Transverse colon (tissue), 4 donors: ENCODE data around the gene CPHXL.

Experiments used
- POLR2A ChIP-seq: fragments of 450-650 bp; IDR thresholded peaks from one replicate; pipeline ENCODE4 v1.6.1; 2016; ENCODE audit warnings: antibody characterized with exemption, mild to moderate bottlenecking, moderate library complexity
- POLR2AphosphoS5 ChIP-seq, 3 donors: sonication (generic); formaldehyde crosslinking; IDR thresholded peaks; one replicate each; pipeline ENCODE4 v1.6.1; 2016; ENCODE audit warnings: antibody characterized with exemption in 3 of 3
- TF ChIP-seq, protein P1 (sequence below), 5 experiments: fragments of 200-600 bp in 3 of 5; fragments of 450-650 bp in 2 of 5; sonication (generic) in 3 of 5; IDR thresholded peaks; 1 replicate in 2 of 5; 2 replicates in 3 of 5; pipeline ENCODE4 v1.5.1; 2016 to 2017; ENCODE audit warnings: antibody characterized with exemption in 5 of 5, inconsistent platforms in 3 of 5, mild to moderate bottlenecking in 2 of 5, moderate library complexity in 1 of 5

- TF ChIP-seq, protein P1, sequence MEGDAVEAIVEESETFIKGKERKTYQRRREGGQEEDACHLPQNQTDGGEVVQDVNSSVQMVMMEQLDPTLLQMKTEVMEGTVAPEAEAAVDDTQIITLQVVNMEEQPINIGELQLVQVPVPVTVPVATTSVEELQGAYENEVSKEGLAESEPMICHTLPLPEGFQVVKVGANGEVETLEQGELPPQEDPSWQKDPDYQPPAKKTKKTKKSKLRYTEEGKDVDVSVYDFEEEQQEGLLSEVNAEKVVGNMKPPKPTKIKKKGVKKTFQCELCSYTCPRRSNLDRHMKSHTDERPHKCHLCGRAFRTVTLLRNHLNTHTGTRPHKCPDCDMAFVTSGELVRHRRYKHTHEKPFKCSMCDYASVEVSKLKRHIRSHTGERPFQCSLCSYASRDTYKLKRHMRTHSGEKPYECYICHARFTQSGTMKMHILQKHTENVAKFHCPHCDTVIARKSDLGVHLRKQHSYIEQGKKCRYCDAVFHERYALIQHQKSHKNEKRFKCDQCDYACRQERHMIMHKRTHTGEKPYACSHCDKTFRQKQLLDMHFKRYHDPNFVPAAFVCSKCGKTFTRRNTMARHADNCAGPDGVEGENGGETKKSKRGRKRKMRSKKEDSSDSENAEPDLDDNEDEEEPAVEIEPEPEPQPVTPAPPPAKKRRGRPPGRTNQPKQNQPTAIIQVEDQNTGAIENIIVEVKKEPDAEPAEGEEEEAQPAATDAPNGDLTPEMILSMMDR (IDR thresholded peaks at IDR 0.05), result no peak
- TF ChIP-seq POLR2AphosphoS5 (IDR thresholded peaks at IDR 0.05) (no peak), POLR2A (no peak)
These were observed 43.8 kb upstream of the CPHXL start for GRCh38 chr16:75770051-75770450.
